Measurements from ENCODE around the gene ARMC5.

- TF ChIP-seq POLR2A (IDR thresholded peaks at IDR 0.05; ENCODE audit: low read length) (no peak), GATA1 (IDR thresholded peaks at IDR 0.05; ENCODE audit: low read depth, low read length) (no peak)
Observed at GRCh38 chr16:31475946-31476302, 16.6 kb downstream of the ARMC5 start.
